ENCODE measurements around the gene ATG4C.
"Not testable (repeated sequence)": the region's sequence is repeated elsewhere in the genome, so short reads cannot be mapped to it uniquely, and the experiment has no call there.

The ATG4C gene

GRCh38 chr1:62778208-62778607 is 5.7 kb upstream of the ATG4C start:
- no peak for DNase-seq

GRCh38 chr1:62781841-62782543 is 1.9 kb upstream of the ATG4C start:
- DNase-seq: no peak

GRCh38 chr1:62782544-62783212 is 1.3 kb upstream of the ATG4C start:
- DNase-seq: not testable (repeated sequence)

- DNase-seq: peak; percentile 7
Observed at GRCh38 chr1:62784509-62785365, 805 bp downstream of the ATG4C start.

GRCh38 chr1:62790716-62791115 is 6.8 kb downstream of the ATG4C start:
- DNase-seq: no peak

- DNase-seq: no peak
Observed at GRCh38 chr1:62794053-62794452, 10.1 kb downstream of the ATG4C start.

- DNase-seq: no peak
Observed at GRCh38 chr1:62796221-62796620, 12.3 kb downstream of the ATG4C start.

GRCh38 chr1:62799688-62800087 is 15.8 kb downstream of the ATG4C start:
- no peak for DNase-seq

GRCh38 chr1:62800281-62800680 is 16.3 kb downstream of the ATG4C start:
- DNase-seq: no peak

GRCh38 chr1:62800825-62801306 is 16.9 kb downstream of the ATG4C start:
- DNase-seq: peak; percentile 18

GRCh38 chr1:62809788-62810187 is 25.9 kb downstream of the ATG4C start:
- no peak for DNase-seq

- no peak for DNase-seq
Observed at GRCh38 chr1:62810420-62811274, 26.7 kb downstream of the ATG4C start.

GRCh38 chr1:62823556-62823955 is 39.6 kb downstream of the ATG4C start:
- DNase-seq: no peak

- no peak for DNase-seq
Observed at GRCh38 chr1:62826901-62827300, 43.0 kb downstream of the ATG4C start.

GRCh38 chr1:62827786-62828185 is 43.9 kb downstream of the ATG4C start:
- not testable (repeated sequence) for DNase-seq

- DNase-seq: no peak
Observed at GRCh38 chr1:62832276-62832675, 48.3 kb downstream of the ATG4C start.

- DNase-seq: no peak
Observed at GRCh38 chr1:62833529-62833928, 49.6 kb downstream of the ATG4C start.

GRCh38 chr1:62834400-62834961 is 50.5 kb downstream of the ATG4C start:
- no peak for DNase-seq

GRCh38 chr1:62836856-62837540 is 53.1 kb downstream of the ATG4C start:
- no peak for DNase-seq

- DNase-seq: no peak
Observed at GRCh38 chr1:62840555-62840954, 56.6 kb downstream of the ATG4C start.

- DNase-seq: peak; percentile 61
Observed at GRCh38 chr1:62841587-62842169, 57.7 kb downstream of the ATG4C start.
